Type B pancreatic cell (in vitro differentiated cells): ENCODE measurements around the gene TTN. TPM values are rescaled to one million over a fixed set of nuclear protein-coding genes. Genes with fewer than 3 reads are reported as not detected.
"Not testable (repeated sequence)": the region's sequence is repeated elsewhere in the genome, so short reads cannot be mapped to it uniquely, and the experiment has no call there.

Source experiments
- DNase-seq: peaks from one replicate; pipeline ENCODE4 v3.0.0; 2021; ENCODE audit warnings: mixed read lengths; ENCODE audit not compliant: unreplicated experiment; ENCODE audit errors: extremely low spot score
- H3K27ac Mint-ChIP-seq: 2 replicates; pipeline ENCODE4 v1.8.0; 2021; ENCODE audit warnings: mild to moderate bottlenecking, mixed read lengths
- H3K27me3 Mint-ChIP-seq: 2 replicates; pipeline ENCODE4 v1.8.0; 2021; ENCODE audit warnings: mixed read lengths
- H3K36me3 Mint-ChIP-seq: 2 replicates; pipeline ENCODE4 v1.8.0; 2021; ENCODE audit warnings: mixed read lengths
- H3K4me1 Mint-ChIP-seq: one replicate; pipeline ENCODE4 v1.8.0; 2021; ENCODE audit warnings: mixed read lengths; ENCODE audit not compliant: unreplicated experiment
- H3K4me3 Mint-ChIP-seq: 2 replicates; pipeline ENCODE4 v1.8.0; 2021; ENCODE audit warnings: mild to moderate bottlenecking, mixed read lengths
- H3K9me3 Mint-ChIP-seq: 2 replicates; pipeline ENCODE4 v1.8.0; 2021; ENCODE audit warnings: mixed read lengths
- total RNA-seq: library from RNA; stranded (reverse); gene quantifications from 2 replicates; pipeline ENCODE4 v1.2.1, GENCODE V29; 2021; ENCODE audit warnings: low replicate concordance
- TF ChIP-seq, protein P1 (sequence below): fragments of 200-600 bp; sonication (generic); conservative IDR thresholded peaks from 2 replicates; pipeline ENCODE4 v1.5.0; 2021; ENCODE audit warnings: antibody characterized with exemption, mild to moderate bottlenecking

Gene TTN
- total RNA-seq, 1 donor from 2014 or later, result 5.6 TPM

DNA sequence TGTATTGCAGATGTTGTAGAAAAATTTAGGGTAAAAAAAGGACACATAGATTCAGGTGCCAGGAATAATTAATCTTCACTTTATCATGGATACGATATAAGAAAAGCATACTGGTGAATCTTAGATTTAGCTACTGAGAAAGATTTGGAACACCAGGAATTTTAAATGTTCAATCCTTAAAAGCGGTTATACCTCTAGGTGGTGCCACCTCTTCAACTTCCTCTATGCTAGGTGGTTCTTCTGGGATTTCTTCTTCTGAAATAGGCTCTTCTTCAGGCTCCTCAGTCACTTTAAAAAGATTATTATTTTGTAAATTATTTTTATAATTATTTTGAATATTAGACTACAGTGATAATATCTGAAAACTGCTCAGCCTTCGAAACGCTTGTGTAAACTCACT lies 133.1 kb downstream of the TTN start:
- Mint-ChIP-seq H3K9me3 (no peaks in the 10 kb centered on the region), H3K4me3 (no peak overlapping the region), H3K36me3 (no peaks in the 10 kb centered on the region), H3K27me3 (no peaks in the 10 kb centered on the region), H3K4me1 (no peaks in the 10 kb centered on the region), H3K27ac (no peak overlapping the region)
- TF ChIP-seq, protein P1, sequence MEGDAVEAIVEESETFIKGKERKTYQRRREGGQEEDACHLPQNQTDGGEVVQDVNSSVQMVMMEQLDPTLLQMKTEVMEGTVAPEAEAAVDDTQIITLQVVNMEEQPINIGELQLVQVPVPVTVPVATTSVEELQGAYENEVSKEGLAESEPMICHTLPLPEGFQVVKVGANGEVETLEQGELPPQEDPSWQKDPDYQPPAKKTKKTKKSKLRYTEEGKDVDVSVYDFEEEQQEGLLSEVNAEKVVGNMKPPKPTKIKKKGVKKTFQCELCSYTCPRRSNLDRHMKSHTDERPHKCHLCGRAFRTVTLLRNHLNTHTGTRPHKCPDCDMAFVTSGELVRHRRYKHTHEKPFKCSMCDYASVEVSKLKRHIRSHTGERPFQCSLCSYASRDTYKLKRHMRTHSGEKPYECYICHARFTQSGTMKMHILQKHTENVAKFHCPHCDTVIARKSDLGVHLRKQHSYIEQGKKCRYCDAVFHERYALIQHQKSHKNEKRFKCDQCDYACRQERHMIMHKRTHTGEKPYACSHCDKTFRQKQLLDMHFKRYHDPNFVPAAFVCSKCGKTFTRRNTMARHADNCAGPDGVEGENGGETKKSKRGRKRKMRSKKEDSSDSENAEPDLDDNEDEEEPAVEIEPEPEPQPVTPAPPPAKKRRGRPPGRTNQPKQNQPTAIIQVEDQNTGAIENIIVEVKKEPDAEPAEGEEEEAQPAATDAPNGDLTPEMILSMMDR, result peak; percentile 43
- DNase-seq, result no peak

DNA sequence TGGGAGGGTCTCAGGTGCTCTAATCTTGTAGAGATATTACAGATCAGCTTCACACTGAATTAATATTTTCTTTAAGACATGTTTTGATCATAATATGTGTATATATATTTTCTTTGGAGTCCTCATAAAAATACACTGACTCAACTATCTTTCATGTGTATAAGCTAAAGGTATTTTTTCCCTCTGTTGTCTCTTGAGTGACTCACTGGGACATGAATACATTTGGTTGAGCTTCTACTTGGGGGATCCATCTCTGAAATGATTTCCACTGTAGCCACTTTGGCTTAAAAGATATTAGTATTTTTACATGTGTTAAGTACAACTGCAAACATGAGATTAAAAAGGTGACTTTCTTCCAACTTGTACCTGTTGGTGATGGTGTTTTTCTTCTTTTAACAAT lies 140.8 kb downstream of the TTN start:
- no peaks in the 10 kb centered on the region for H3K9me3 Mint-ChIP-seq
- TF ChIP-seq, protein P1, result no peak
- no peak for DNase-seq
- no peak overlapping the region for H3K4me3 Mint-ChIP-seq
- no peaks in the 10 kb centered on the region for H3K36me3 Mint-ChIP-seq
- H3K27me3 Mint-ChIP-seq, result no peaks in the 10 kb centered on the region
- H3K4me1 Mint-ChIP-seq, result no peaks in the 10 kb centered on the region
- no peak overlapping the region for H3K27ac Mint-ChIP-seq

GRCh38 chr2:178658480-178658879 lies 148.7 kb downstream of the TTN start:
- not testable (repeated sequence) for H3K9me3 Mint-ChIP-seq, H3K4me3 Mint-ChIP-seq, H3K27ac Mint-ChIP-seq, H3K27me3 Mint-ChIP-seq, H3K4me1 Mint-ChIP-seq, DNase-seq, H3K36me3 Mint-ChIP-seq

DNA sequence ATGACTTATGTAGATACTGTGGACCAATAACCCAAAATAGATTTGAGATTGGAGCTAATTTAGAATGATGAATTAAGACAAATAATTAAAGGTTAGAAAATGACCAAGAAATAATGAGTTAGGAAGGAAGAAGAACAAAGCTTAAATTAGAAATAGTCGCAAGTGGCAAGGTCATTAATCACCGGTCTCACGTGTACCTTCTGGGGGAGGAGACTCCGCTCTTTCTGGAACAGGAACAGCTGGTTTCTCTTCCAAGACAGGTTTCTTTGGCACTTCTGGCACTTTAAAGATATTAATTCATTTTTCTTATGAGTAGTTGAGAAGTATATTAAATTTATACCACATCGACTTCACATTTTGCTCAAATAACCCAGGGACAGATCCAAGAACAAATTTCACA lies 156.7 kb downstream of the TTN start:
- TF ChIP-seq, protein P1, result no peak
- no peak for DNase-seq
- no peaks in the 10 kb centered on the region for H3K27me3 Mint-ChIP-seq
- peaks cover 4% of the 10 kb centered on the region for H3K36me3 Mint-ChIP-seq
- H3K4me3 Mint-ChIP-seq, result peak overlapping the region; percentile 20
- no peaks in the 10 kb centered on the region for H3K4me1 Mint-ChIP-seq
- no peak overlapping the region for H3K27ac Mint-ChIP-seq
- no peaks in the 10 kb centered on the region for H3K9me3 Mint-ChIP-seq

- TF ChIP-seq, protein P1, result no peak
- H3K36me3 Mint-ChIP-seq, result no peaks in the 10 kb centered on the region
- no peaks in the 10 kb centered on the region for H3K27me3 Mint-ChIP-seq
- H3K27ac Mint-ChIP-seq, result no peak overlapping the region
- no peaks in the 10 kb centered on the region for H3K4me1 Mint-ChIP-seq
- H3K4me3 Mint-ChIP-seq, result no peak overlapping the region
- no peak for DNase-seq
- no peaks in the 10 kb centered on the region for H3K9me3 Mint-ChIP-seq
Observed at GRCh38 chr2:178644919-178645318, 162.3 kb downstream of the TTN start.

DNA sequence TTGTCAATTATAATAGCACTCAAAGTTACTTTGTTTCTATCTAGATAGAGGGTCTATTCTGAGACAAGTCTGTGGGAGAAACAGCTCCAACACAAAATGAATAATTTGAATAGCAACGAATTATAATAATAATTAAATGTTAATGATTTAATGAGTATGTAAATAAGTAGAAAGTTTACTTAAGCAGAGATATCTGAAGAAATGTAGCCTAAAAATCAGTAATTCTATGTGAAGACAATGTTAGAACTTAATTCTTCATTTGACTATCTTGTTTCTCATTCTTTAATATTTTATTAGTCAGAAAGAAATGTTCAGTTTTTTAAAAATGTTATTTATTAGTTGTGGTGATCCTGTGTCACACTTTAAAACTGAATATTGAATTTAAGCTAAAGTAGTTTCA lies 165.7 kb downstream of the TTN start:
- H3K4me3 Mint-ChIP-seq, result no peak overlapping the region
- DNase-seq, result no peak
- no peaks in the 10 kb centered on the region for H3K36me3 Mint-ChIP-seq
- H3K4me1 Mint-ChIP-seq, result no peaks in the 10 kb centered on the region
- TF ChIP-seq, protein P1, result no peak
- no peak overlapping the region for H3K27ac Mint-ChIP-seq
- no peaks in the 10 kb centered on the region for H3K9me3 Mint-ChIP-seq
- H3K27me3 Mint-ChIP-seq, result no peaks in the 10 kb centered on the region
